Heart right ventricle (tissue), 16 donors: Measurements from ENCODE around the gene FAM76A. TPM values are rescaled to one million over a fixed set of nuclear protein-coding genes. Genes with fewer than 3 reads are reported as not detected.
A peak's percentile ranks its signal among the peaks of the same experiment; 100 is the strongest.
"Not testable (repeated sequence)": the region's sequence is repeated elsewhere in the genome, so short reads cannot be mapped to it uniquely, and the experiment has no call there.

Experiments used
- ATAC-seq, 8 donors: fragments of 200-7000 bp; cut with Tn5 transposase; one replicate each; pipeline ENCODE4 v1.9.1; 2020; ENCODE audit warnings: mild to moderate bottlenecking in 8 of 8, moderate library complexity in 8 of 8, moderate number of reproducible peaks in 1 of 8
- DNase-seq, 2 donors: peaks; one replicate each; pipeline ENCODE4 v3.0.0-alpha.2; 2020
- H3K27ac ChIP-seq, 10 donors: fragments of 200-600 bp; sonication (generic) in 2 of 10; one replicate each; pipeline versions ENCODE4 v1.5.0 to v1.8.0; 2020 to 2022; ENCODE audit warnings: mild to moderate bottlenecking in 3 of 10
- H3K27me3 ChIP-seq, 7 donors: fragments of 200-600 bp; one replicate each; pipeline ENCODE4 v1.8.0; 2021 to 2022; ENCODE audit warnings: mild to moderate bottlenecking in 2 of 7
- H3K36me3 ChIP-seq, 9 donors: fragments of 200-600 bp; sonication (generic) in 1 of 9; one replicate each; pipeline versions ENCODE4 v1.5.0 to v1.8.0; 2020 to 2022; ENCODE audit warnings: mild to moderate bottlenecking in 2 of 9
- H3K4me1 ChIP-seq, 9 donors: fragments of 200-600 bp; sonication (generic) in 1 of 9; one replicate each; pipeline versions ENCODE4 v1.5.0 to v1.8.0; 2020 to 2022; ENCODE audit warnings: mild to moderate bottlenecking in 4 of 9
- H3K4me3 ChIP-seq, 10 donors: fragments of 200-600 bp; sonication (generic) in 2 of 10; one replicate each; pipeline versions ENCODE4 v1.5.0 to v1.8.0; 2020 to 2022; ENCODE audit warnings: mild to moderate bottlenecking in 7 of 10, moderate library complexity in 2 of 10
- H3K9me3 ChIP-seq, 11 donors: fragments of 200-600 bp in 10 of 11; sonication (generic) in 2 of 11; one replicate each; pipeline versions ENCODE4 v1.5.0 to v1.8.0; 2013 to 2022; ENCODE audit warnings: mild to moderate bottlenecking in 2 of 11, control low read depth in 1 of 11, moderate library complexity in 1 of 11
- WGBS, 2 donors: extraction: QIAGEN DNeasy Blood & Tissue Kit; methylation state at CpG; one replicate each; pipeline ENCODE4 v1.1.7; 2013; ENCODE audit warnings: inconsistent platforms in 1 of 2; 5-methylcytosine and 5-hydroxymethylcytosine counted together
- intact Hi-C, 10 donors: fragments of 100-400 bp; cut with DNase I; formaldehyde crosslinking; loops; one replicate each; pipeline versions ENCODE4 v1.11.1 to v1.14.2; 2022
- polyA plus RNA-seq, 2 donors: library from polyadenylated mRNA; stranded (reverse); fragments of 200-250 nt; gene quantifications; one replicate each; pipeline ENCODE4 v1.2.3, GENCODE V29; 2013
- total RNA-seq, 10 donors: library from RNA; stranded (reverse); fragmentation: NEBNext Ultra II Directional in 3 of 10; extraction: Animal tissue kit (Norgen Biotek cat#: 25700) in 3 of 10; gene quantifications; one replicate each; pipeline versions ENCODE4 v1.2.1 to v1.2.4, GENCODE V29; 2021 to 2023
- TF ChIP-seq, protein P1 (sequence below), 9 donors: fragments of 200-600 bp; sonication (generic) in 2 of 9; IDR thresholded peaks; one replicate each; pipeline versions ENCODE4 v1.5.0 to v1.8.0; 2021 to 2022; ENCODE audit warnings: antibody characterized with exemption in 9 of 9, mild to moderate bottlenecking in 5 of 9, moderate library complexity in 1 of 9
- donor health status: Arrhythmogenic right ventricular cardiomyopathy.
- donor health status: ischemic (EF 13 %, LVEDD 7.1; RV severe dilation, severe dysfunction).
- donor health status: healthy with polysubstance abuse.
- donor health status: DM: no; HTN: yes; CAD: no.
- donor health status: DM: no; HTN: no; CAD: no.
- donor health status: ischemic (EF 25% LVEDD 6.9; RV normal size, moderate dysfunction).
- donor health status: ischemic (EF 25% LVEDD 5.7; RV mildly dilated, moderate dysfunction).
- donor health status: healthy.
- donor health status: DM: yes; HTN: yes; CAD: no.
- donor health status: Ischemic cardiomyopathy.
- donor health status: ischemic (EF 35%, LVEDD 5.7; RV mildly dilated, moderate dysfunction).
- donor health status: nonischemic (EF 11% LVEDD 7.7; RV severe dilation, severe dysfunction).
- donor health status: DM: yes; HTN: yes; CAD: no.
- donor health status: PGD.
- donor health status: ischemic (EF 29% LVEDD 5.4; RV normal size, mild dysfunction).
- donor health status: nonischemic (EF 23%, LVEDD 6.1; RV moderate dilation, normal function).

Gene FAM76A
- total and polyA plus RNA-seq, 12 donors: 2.8 to 15.1 (median 12.7) TPM

DNA sequence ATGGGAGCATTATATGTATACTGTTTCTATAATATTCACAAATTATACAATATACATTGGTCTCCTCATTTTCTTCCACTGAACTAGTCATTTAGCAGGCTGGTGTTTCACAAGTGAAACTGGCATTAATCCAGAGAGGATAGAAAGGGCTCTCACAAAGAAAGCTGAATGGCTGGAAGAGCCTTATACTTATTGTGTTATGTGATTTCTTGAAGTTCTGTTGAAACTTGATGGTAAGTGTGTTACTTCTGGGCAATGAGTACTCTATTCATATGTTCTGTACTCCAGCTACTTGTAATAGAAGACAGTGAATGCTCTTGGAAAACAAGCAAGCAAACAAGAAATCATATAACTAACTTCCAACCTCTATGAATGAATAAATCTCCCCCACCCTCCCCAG lies 62.1 kb downstream of the FAM76A start:
- Histone ChIP-seq H3K9me3 (no peaks in the 10 kb centered on the region), H3K4me3 (no peak overlapping the region), H3K4me1 (peaks cover 0 to 80% (median 55%) of the 10 kb centered on the region in 9 donors), H3K36me3 (peaks cover 0 to 32% (median 5%) of the 10 kb centered on the region in 9 donors), H3K27me3 (no peaks in the 10 kb centered on the region), H3K27ac (peak overlapping the region in 2 of 10 donors; percentile 32 to 54)
- TF ChIP-seq, protein P1, sequence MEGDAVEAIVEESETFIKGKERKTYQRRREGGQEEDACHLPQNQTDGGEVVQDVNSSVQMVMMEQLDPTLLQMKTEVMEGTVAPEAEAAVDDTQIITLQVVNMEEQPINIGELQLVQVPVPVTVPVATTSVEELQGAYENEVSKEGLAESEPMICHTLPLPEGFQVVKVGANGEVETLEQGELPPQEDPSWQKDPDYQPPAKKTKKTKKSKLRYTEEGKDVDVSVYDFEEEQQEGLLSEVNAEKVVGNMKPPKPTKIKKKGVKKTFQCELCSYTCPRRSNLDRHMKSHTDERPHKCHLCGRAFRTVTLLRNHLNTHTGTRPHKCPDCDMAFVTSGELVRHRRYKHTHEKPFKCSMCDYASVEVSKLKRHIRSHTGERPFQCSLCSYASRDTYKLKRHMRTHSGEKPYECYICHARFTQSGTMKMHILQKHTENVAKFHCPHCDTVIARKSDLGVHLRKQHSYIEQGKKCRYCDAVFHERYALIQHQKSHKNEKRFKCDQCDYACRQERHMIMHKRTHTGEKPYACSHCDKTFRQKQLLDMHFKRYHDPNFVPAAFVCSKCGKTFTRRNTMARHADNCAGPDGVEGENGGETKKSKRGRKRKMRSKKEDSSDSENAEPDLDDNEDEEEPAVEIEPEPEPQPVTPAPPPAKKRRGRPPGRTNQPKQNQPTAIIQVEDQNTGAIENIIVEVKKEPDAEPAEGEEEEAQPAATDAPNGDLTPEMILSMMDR (IDR thresholded peaks at IDR 0.05): no peak
- ATAC-seq: no peak
- DNase-seq: no peak
- intact Hi-C loops: loop anchor here in 2 of 10 donors (2.0 to 10.0 kb wide), 2 partner anchors 15 to 113 kb away; partner anchors contain the start of genes IFI6 (in 2 of the 2) and STX12 (in 2 of the 2)

DNA sequence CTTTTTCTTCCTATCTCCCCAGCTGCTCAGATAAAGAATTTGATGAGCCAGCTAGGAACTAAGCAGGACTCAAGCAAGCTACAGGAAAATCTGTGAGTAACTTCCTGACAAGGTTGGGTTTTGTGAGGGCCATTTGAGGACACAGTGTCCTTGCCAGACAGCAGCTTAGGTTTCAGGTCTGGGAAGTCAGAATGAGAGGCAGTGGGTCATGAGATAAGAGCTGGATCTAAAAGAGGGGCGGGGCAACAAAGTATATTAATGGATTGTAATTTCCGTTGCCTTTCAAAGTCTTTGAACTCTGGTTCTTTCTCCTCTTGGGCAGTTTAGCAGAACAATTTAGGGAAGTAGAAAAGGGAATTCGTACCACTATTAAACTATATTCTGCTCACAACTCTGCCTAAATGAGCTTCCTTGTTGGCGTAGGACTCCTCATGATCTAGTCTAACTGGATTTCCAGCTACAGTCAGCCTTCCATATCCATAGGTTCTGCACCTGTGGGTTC lies 63.8 kb downstream of the FAM76A start:
- no peak overlapping the region for H3K4me3 ChIP-seq
- TF ChIP-seq, protein P1 (IDR thresholded peaks at IDR 0.05): no peak
- H3K27ac ChIP-seq: peak overlapping the region in 9 of 10 donors; percentile 20 to 67 (median 42)
- no peaks in the 10 kb centered on the region for H3K27me3 ChIP-seq
- intact Hi-C loops: loop anchor here in 2 of 10 donors (2.0 to 10.0 kb wide), 2 partner anchors 17 to 115 kb away; partner anchors contain the start of genes IFI6 (in 2 of the 2) and STX12 (in 2 of the 2)
- WGBS, 2 donors: 37 to 42% methylated on average over 4 of the region's 4 CpGs
- peak; percentile 91 to 95 (median 93) for ATAC-seq
- H3K9me3 ChIP-seq: no peaks in the 10 kb centered on the region
- peaks cover 0 to 63% (median 47%) of the 10 kb centered on the region in 9 donors for H3K4me1 ChIP-seq
- H3K36me3 ChIP-seq: peaks cover 0 to 49% (median 19%) of the 10 kb centered on the region in 9 donors
- peak in 1 of 2 donors; percentile 66 for DNase-seq

DNA sequence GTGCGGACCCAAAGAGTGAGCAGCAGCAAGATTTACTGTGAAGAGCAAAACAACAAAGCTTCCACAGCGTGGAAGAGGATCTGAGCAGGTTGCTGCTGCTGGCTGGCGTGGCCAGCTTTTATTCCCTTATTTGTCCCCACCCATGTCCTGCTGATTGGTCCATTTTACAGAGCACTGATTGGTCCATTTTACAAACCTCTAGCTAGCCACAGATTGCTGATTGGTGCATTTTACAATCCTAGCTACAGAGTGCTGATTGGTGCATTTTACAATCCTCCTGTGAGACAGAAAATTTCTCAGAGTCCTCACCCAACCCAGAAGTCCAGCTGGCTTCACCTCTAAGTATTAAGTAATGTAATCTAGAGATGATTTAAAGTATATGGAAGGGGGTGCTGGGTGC lies 64.5 kb downstream of the FAM76A start:
- Histone ChIP-seq H3K27ac (peak overlapping the region in 9 of 10 donors; percentile 0 to 67 (median 42)), H3K4me1 (peaks cover 0 to 59% (median 47%) of the 10 kb centered on the region in 9 donors), H3K36me3 (peaks cover 0 to 56% (median 25%) of the 10 kb centered on the region in 9 donors)
- intact Hi-C loops, ATAC-seq, DNase-seq, H3K27me3 ChIP-seq, H3K9me3 ChIP-seq, H3K4me3 ChIP-seq: not testable (repeated sequence)
- 98 to 99% methylated on average over 3 of the region's 3 CpGs for WGBS, 2 donors

DNA sequence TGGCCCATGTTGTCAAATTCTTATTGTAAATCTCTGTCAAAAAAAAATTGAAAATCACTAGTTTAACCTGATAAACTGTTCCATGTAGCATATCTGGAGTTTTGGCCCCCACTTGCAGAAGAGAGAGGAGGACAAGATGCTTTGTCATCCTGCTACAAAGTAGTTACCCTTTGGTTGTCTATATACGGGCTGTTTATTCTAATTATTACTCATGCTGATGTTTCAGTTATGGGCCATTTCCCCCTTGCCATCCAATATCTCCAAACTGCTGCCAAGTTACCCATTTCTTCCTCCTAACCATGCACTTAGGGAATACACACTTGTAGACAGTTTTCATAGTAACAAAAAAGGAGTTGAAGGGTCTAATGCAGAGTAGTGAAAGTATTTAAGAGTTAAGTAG lies 69.8 kb downstream of the FAM76A start:
- no peak for ATAC-seq
- no peak for DNase-seq

More for the DNA sequence above, 69.8 kb downstream of the FAM76A start:
- H3K36me3 ChIP-seq: peaks cover 0 to 95% (median 44%) of the 10 kb centered on the region in 9 donors
- no peaks in the 10 kb centered on the region for H3K9me3 ChIP-seq
- H3K27ac ChIP-seq: no peak overlapping the region
- TF ChIP-seq, protein P1 (IDR thresholded peaks at IDR 0.05): no peak
- H3K27me3 ChIP-seq: no peaks in the 10 kb centered on the region
- intact Hi-C loops: loop anchor here in 1 of 10 donors (5.0 kb wide), 1 partner anchor 33 kb away; no protein-coding TSS in a partner anchor
- 78 to 91% methylated on average over 1 of the region's 1 CpG for WGBS, 2 donors
- no peak overlapping the region for H3K4me3 ChIP-seq
- peaks cover 0 to 8% (median 3%) of the 10 kb centered on the region in 9 donors for H3K4me1 ChIP-seq
